Activated naive CD4-positive, alpha-beta T cell treated with anti-CD3 and anti-CD28 coated beads, Interleukin-2, amount 50 U/mL, for 24 hours (primary cell): Measurements from ENCODE around the gene VAMP1.
"Not testable (repeated sequence)": the region's sequence is repeated elsewhere in the genome, so short reads cannot be mapped to it uniquely, and the experiment has no call there.

Experiments
- H3K27ac Mint-ChIP-seq: one replicate; pipeline ENCODE4 v1.8.0; 2021; ENCODE audit warnings: mild to moderate bottlenecking, mixed read lengths
- H3K27me3 Mint-ChIP-seq: one replicate; pipeline ENCODE4 v1.8.0; 2021; ENCODE audit warnings: mixed read lengths
- H3K36me3 Mint-ChIP-seq: one replicate; pipeline ENCODE4 v1.8.0; 2021; ENCODE audit warnings: mixed read lengths
- H3K4me1 Mint-ChIP-seq: one replicate; pipeline ENCODE4 v1.8.0; 2021; ENCODE audit warnings: mixed read lengths
- H3K4me3 Mint-ChIP-seq: one replicate; pipeline ENCODE4 v1.8.0; 2021; ENCODE audit warnings: mild to moderate bottlenecking, mixed read lengths
- H3K9me3 Mint-ChIP-seq: one replicate; pipeline ENCODE4 v1.8.0; 2021; ENCODE audit warnings: mixed read lengths

The VAMP1 gene

DNA sequence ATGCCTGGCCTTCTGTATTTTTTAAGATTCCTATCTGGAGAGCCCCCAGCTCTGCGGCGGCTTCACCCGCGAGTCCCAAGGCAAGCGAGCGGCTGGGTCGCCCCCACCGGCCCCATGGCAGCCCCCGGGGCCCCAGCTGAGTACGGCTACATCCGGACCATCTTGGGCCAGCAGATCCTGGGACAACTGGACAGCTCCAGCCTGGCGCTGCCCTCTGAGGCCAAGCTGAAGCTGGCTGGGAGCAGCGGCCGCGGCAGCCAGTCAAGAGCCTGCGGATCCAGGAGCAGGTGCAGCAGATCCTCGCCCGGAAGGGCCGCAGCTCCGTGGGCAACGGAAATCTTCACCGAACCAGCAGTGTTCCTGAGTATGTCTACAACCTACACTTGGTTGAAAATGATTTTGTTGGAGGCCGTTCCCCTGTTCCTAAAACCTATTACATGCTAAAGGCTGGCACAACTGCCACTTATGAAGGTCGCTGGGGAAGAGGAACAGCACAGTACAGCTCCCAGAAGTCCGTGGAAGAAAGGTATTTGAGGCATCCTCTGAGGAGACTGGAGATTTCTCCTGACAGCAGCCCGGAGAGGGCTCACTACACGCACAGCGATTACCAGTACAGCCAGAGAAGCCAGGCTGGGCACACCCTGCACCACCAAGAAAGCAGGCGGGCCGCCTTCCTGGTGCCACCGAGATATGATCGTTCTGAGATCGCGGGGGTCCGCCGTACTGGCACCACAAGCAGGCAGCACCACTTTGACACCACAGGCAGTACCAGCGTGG is 7.3 kb upstream of the VAMP1 start:
- not testable (repeated sequence) for H3K4me1 Mint-ChIP-seq, H3K27me3 Mint-ChIP-seq, H3K36me3 Mint-ChIP-seq, H3K4me3 Mint-ChIP-seq, H3K27ac Mint-ChIP-seq, H3K9me3 Mint-ChIP-seq

- no peak overlapping the region for H3K4me3 Mint-ChIP-seq
- no peak overlapping the region for H3K27ac Mint-ChIP-seq
- H3K36me3 Mint-ChIP-seq, result no peaks in the 10 kb centered on the region
- peaks cover 8% of the 10 kb centered on the region for H3K4me1 Mint-ChIP-seq
- no peaks in the 10 kb centered on the region for H3K27me3 Mint-ChIP-seq
- no peaks in the 10 kb centered on the region for H3K9me3 Mint-ChIP-seq
Observed at GRCh38 chr12:6476489-6476888, 6.0 kb upstream of the VAMP1 start.

GRCh38 chr12:6475233-6475975 is 4.9 kb upstream of the VAMP1 start:
- peaks cover 17% of the 10 kb centered on the region for H3K4me1 Mint-ChIP-seq
- H3K4me3 Mint-ChIP-seq, H3K36me3 Mint-ChIP-seq, H3K27me3 Mint-ChIP-seq, H3K27ac Mint-ChIP-seq, H3K9me3 Mint-ChIP-seq: not testable (repeated sequence)

DNA sequence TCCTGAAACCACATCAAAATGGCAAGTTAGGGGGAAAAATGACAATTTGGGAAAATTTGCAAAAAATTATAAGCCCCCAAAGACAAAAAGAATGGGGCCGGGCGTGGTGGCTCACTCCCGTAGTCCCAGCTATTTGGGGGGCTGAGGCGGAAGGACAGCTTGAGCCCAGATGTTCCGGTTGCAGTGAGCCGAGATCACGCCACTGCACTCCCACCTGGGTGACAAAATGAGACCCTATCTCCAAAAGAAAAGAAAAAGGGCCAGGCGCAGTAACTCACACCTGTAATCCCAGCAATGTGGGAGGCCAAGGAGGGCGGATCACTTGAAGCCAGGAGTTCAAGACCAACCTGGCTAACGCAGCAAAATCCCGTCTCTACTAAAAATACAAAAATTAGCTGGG is 2.0 kb upstream of the VAMP1 start:
- no peaks in the 10 kb centered on the region for H3K27me3 Mint-ChIP-seq
- H3K4me3 Mint-ChIP-seq, result no peak overlapping the region
- peaks cover 39% of the 10 kb centered on the region for H3K4me1 Mint-ChIP-seq
- no peak overlapping the region for H3K27ac Mint-ChIP-seq
- H3K36me3 Mint-ChIP-seq, result peaks cover 3% of the 10 kb centered on the region
- H3K9me3 Mint-ChIP-seq, result no peaks in the 10 kb centered on the region

DNA sequence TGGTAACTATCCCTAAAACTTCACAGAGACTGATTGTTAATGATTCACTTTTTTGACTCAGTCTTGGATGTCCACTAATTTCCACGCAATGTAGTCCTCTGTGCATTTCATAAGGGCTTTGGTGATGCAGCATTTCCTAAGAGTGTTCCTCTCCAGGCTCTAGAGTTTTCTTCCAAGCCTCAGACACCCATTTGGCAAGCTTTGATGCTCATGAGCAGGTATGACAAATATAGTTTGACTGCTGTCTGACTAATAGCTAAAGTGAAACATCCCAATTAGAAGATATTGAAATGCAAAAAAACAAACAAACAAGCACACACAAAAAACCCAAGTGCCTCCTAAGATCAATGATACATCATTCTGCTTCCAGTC is 1.5 kb upstream of the VAMP1 start:
- no peaks in the 10 kb centered on the region for H3K27me3 Mint-ChIP-seq
- H3K4me3 Mint-ChIP-seq, result peak overlapping the region; percentile 91
- H3K36me3 Mint-ChIP-seq, result peaks cover 3% of the 10 kb centered on the region
- peaks cover 44% of the 10 kb centered on the region for H3K4me1 Mint-ChIP-seq
- H3K9me3 Mint-ChIP-seq, result no peaks in the 10 kb centered on the region
- peak overlapping the region; percentile 53 for H3K27ac Mint-ChIP-seq

DNA sequence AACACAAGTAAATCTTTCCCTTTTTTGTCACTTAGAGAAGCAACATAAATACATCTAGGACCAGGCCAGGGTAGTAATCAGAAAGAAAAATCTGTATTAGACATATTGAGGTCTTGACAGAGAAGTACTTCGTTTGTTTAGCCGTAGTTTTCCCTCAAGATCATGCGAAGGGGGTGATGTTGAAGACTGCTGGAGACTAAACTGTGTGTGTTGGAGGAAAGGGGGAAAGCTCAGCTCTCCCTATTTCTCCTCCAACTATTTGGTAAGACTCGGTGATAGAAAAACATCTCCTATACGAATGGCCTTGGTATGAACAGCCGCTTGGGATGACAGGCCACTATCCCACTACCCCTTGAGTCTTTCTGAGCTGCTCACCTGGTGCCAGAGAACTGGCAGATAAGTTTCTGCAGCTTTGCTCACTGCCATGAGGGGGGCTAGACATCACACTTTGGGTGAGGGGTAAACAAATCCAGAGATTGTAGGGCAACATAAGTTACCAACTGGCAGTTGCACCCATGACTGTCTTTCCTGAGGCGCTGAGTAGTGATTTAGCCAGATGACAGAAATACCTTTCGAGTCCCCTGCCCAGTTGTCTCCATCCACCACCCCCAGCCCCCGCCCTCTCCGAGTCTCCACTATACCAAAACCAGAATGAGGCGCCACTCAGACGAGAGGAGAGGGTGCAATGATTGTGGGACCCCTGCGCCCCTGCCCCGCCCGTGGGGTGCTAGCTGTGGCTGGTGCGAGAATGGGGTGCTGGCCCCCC is 685 bp downstream of the VAMP1 start:
- peaks cover 9% of the 10 kb centered on the region for H3K36me3 Mint-ChIP-seq
- peaks cover 64% of the 10 kb centered on the region for H3K4me1 Mint-ChIP-seq
- H3K27ac Mint-ChIP-seq, result peak overlapping the region; percentile 89
- peak overlapping the region; percentile 91 for H3K4me3 Mint-ChIP-seq
- no peaks in the 10 kb centered on the region for H3K27me3 Mint-ChIP-seq
- no peaks in the 10 kb centered on the region for H3K9me3 Mint-ChIP-seq

DNA sequence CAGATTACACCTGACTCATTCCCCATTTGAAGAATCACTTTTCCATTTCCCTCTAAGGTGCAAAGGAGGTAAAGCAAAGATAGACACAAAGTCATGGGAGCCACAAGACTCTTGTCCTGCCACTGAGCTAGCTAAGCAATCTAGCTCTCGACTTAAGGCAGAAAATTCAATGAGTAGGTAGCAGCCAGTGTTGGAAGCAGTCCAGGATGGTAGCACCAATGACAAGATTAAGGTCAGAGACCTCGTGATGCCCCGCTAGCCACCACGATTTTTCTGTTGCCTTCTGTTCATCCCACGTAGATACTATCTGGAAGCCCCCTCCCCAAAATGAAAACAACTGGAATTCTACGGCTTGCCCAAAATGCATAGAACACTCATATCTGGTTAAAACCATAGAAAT is 1.4 kb downstream of the VAMP1 start:
- H3K4me1 Mint-ChIP-seq, result peaks cover 71% of the 10 kb centered on the region
- H3K4me3 Mint-ChIP-seq, result peak overlapping the region; percentile 91
- peaks cover 12% of the 10 kb centered on the region for H3K36me3 Mint-ChIP-seq
- H3K27me3 Mint-ChIP-seq, result no peaks in the 10 kb centered on the region
- no peaks in the 10 kb centered on the region for H3K9me3 Mint-ChIP-seq
- H3K27ac Mint-ChIP-seq, result peak overlapping the region; percentile 89

DNA sequence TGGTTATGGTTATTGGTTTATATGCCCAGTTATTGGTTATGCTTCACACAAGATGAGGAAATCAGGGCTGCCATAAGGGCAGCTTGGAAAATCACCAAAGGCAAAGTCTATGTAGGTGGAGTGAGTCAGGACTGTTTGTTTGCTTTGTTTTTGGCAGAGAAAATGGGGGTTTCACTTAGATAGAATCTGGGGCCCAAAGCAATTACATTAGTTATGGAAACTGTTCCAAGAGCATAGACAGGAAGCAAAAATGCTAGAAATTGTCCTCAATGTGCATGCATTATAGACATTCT is 2.2 kb downstream of the VAMP1 start:
- H3K27me3 Mint-ChIP-seq, result no peaks in the 10 kb centered on the region
- H3K27ac Mint-ChIP-seq, result peak overlapping the region; percentile 89
- peak overlapping the region; percentile 91 for H3K4me3 Mint-ChIP-seq
- peaks cover 18% of the 10 kb centered on the region for H3K36me3 Mint-ChIP-seq
- no peaks in the 10 kb centered on the region for H3K9me3 Mint-ChIP-seq
- peaks cover 80% of the 10 kb centered on the region for H3K4me1 Mint-ChIP-seq

DNA sequence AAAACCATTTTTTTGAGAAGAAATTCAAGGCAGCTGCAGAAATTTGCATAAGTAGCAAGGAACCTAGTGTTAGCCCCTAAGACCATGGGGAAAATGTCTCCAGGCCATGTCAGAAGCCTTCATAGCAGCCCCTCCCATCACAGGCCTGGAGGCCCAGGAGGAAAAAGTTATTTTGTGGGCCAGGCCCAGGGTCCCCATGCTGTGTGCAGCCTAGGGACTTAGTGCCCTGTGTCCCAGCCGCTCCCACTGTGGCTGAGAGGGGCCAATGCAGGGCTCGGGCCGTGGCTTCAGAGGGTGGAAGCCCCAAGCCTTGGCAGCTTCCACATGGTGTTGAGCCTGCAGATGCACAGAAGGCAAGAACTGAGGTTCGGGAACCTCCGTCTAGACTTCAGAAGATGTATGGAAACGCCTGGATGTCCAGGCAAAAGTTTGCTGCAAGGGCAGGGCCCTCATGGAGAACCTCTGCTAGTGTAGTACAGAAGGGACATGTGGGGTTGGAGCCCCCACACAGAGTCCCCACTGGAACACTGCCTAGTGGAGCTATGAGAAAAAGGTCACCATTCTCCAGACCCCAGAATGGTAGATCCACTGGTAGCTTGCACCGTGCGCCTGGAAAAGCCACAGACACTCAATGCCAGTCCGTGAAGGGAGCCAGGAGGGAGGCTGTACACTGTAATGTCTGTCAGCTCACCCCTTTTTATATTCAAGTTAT is 2.8 kb downstream of the VAMP1 start:
- Mint-ChIP-seq H3K36me3 (peaks cover 21% of the 10 kb centered on the region), H3K27ac (peak overlapping the region; percentile 89), H3K4me1 (peaks cover 85% of the 10 kb centered on the region), H3K4me3 (peak overlapping the region; percentile 91)
- H3K9me3 Mint-ChIP-seq, H3K27me3 Mint-ChIP-seq: not testable (repeated sequence)

- Mint-ChIP-seq H3K4me1 (peaks cover 88% of the 10 kb centered on the region), H3K36me3 (peaks cover 28% of the 10 kb centered on the region), H3K27ac (peak overlapping the region; percentile 80), H3K4me3 (peak overlapping the region; percentile 56)
- H3K9me3 Mint-ChIP-seq, H3K27me3 Mint-ChIP-seq: not testable (repeated sequence)
Observed at GRCh38 chr12:6466751-6467150, 3.7 kb downstream of the VAMP1 start.

DNA sequence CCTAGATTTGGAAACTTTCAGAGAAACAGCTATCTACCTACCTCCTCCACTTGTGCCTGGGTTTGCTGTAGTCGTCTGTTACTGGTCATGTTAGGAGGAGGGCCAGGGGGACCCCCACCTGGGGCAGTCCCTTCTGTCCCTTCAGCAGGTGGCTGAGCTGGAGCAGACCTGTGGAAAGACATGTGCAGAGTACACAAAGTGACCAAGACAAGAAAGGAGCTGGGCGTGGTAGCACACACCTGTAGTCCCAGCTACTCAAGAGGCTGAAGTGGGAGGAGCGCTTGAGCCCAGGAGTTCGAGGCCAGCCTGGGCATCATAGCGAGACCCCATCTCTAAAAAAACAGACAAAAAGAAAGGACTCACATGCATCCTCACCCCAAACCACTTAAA is 4.3 kb downstream of the VAMP1 start:
- peak overlapping the region; percentile 56 for H3K4me3 Mint-ChIP-seq
- peaks cover 31% of the 10 kb centered on the region for H3K36me3 Mint-ChIP-seq
- H3K27me3 Mint-ChIP-seq, result no peaks in the 10 kb centered on the region
- H3K4me1 Mint-ChIP-seq, result peaks cover 90% of the 10 kb centered on the region
- H3K27ac Mint-ChIP-seq, result peak overlapping the region; percentile 80
- no peaks in the 10 kb centered on the region for H3K9me3 Mint-ChIP-seq

- Mint-ChIP-seq H3K9me3 (no peaks in the 10 kb centered on the region), H3K4me1 (peaks cover 90% of the 10 kb centered on the region), H3K4me3 (peak overlapping the region; percentile 67), H3K27ac (peak overlapping the region; percentile 88), H3K36me3 (peaks cover 35% of the 10 kb centered on the region), H3K27me3 (no peaks in the 10 kb centered on the region)
Observed at GRCh38 chr12:6465467-6466183, 4.9 kb downstream of the VAMP1 start.

DNA sequence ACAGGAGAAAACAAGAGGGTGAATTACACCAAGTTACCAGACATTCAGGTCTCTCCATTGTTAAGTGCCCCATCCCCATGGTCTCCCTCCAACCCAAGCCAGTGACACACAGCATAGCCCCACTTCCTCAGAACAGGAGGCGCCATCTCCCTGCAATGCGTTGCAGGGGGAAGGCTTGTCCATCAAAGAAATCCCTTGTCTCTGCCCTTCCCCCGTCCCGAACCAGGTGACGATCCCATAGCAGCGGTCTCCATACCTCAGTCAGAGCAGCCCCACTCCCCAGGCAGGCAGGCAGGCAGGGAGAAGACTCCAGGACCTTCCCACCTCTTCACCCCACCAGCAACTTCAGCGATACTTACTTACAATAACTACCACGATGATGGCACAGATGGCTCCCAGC is 5.9 kb downstream of the VAMP1 start:
- peak overlapping the region; percentile 82 for H3K4me3 Mint-ChIP-seq
- H3K27ac Mint-ChIP-seq, result peak overlapping the region; percentile 99
- H3K36me3 Mint-ChIP-seq, result peaks cover 35% of the 10 kb centered on the region
- no peaks in the 10 kb centered on the region for H3K9me3 Mint-ChIP-seq
- no peaks in the 10 kb centered on the region for H3K27me3 Mint-ChIP-seq
- peaks cover 93% of the 10 kb centered on the region for H3K4me1 Mint-ChIP-seq

GRCh38 chr12:6463858-6464257 is 6.6 kb downstream of the VAMP1 start:
- Mint-ChIP-seq H3K4me1 (peaks cover 92% of the 10 kb centered on the region), H3K36me3 (peaks cover 39% of the 10 kb centered on the region), H3K4me3 (peak overlapping the region; percentile 82), H3K27ac (peak overlapping the region; percentile 99), H3K27me3 (no peaks in the 10 kb centered on the region), H3K9me3 (no peaks in the 10 kb centered on the region)

DNA sequence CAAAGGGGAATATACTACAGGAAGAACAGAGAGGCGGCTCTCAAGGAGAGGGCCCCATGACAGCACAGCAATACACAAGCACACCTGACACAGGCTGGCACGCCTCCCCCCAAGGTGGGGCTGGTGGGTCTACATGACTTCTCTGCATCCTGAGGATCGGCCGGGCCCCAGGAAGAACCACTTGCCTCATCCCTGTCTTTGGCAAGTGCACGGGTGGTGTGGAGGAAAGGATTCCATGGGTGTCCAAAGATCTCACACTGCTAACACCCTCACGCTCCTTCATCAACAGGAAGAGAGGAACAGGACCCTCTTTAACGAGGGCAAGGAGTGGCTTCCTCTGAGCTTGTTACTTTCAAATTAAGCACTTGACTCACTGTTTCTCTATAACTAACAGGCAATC is 7.3 kb downstream of the VAMP1 start:
- H3K27me3 Mint-ChIP-seq, result no peaks in the 10 kb centered on the region
- H3K27ac Mint-ChIP-seq, result peak overlapping the region; percentile 99
- no peaks in the 10 kb centered on the region for H3K9me3 Mint-ChIP-seq
- H3K4me1 Mint-ChIP-seq, result peaks cover 92% of the 10 kb centered on the region
- H3K36me3 Mint-ChIP-seq, result peaks cover 43% of the 10 kb centered on the region
- H3K4me3 Mint-ChIP-seq, result peak overlapping the region; percentile 82
